Iris pigment epithelial cell (primary cell): ENCODE results near the gene GMPPA.

ENCODE experiments used
- DNase-seq: peaks from one replicate; pipeline ENCODE4 v3.0.0-alpha.2; 2011; ENCODE audit warnings: low read depth

GMPPA gene

GRCh38 chr2:219498280-219499057 lies at the start of gene GMPPA:
GMPPA (plus strand) TSS chr2:219498891; CDS start chr2:219499976, 1,085 bp downstream.
- peak; percentile 99 for DNase-seq

- no peak for DNase-seq
These were observed 49.1 kb upstream of the GMPPA start for GRCh38 chr2:219449609-219450008.

- DNase-seq: no peak
These were observed 46.9 kb upstream of the GMPPA start for GRCh38 chr2:219451661-219452360.

- DNase-seq: peak; percentile 90
These were observed 46.1 kb upstream of the GMPPA start for GRCh38 chr2:219452361-219453317.

- peak; percentile 76 for DNase-seq
These were observed 44.8 kb upstream of the GMPPA start for GRCh38 chr2:219453671-219454590.

- DNase-seq: no peak
These were observed 43.1 kb upstream of the GMPPA start for GRCh38 chr2:219455581-219455980.

- DNase-seq: no peak
These were observed 40.8 kb upstream of the GMPPA start for GRCh38 chr2:219457784-219458369.

- DNase-seq: no peak
These were observed 39.7 kb upstream of the GMPPA start for GRCh38 chr2:219458996-219459395.

GRCh38 chr2:219459460-219460311 lies 39.0 kb upstream of the GMPPA start:
- DNase-seq: peak; percentile 47

GRCh38 chr2:219460424-219460926 lies 38.2 kb upstream of the GMPPA start:
- peak; percentile 39 for DNase-seq

GRCh38 chr2:219461047-219461514 lies 37.6 kb upstream of the GMPPA start:
- no peak for DNase-seq

GRCh38 chr2:219461669-219462068 lies 37.0 kb upstream of the GMPPA start:
- no peak for DNase-seq

- no peak for DNase-seq
These were observed 36.3 kb upstream of the GMPPA start for GRCh38 chr2:219462349-219462748.

GRCh38 chr2:219464286-219465032 lies 34.2 kb upstream of the GMPPA start:
- DNase-seq: no peak

- DNase-seq: no peak
These were observed 32.8 kb upstream of the GMPPA start for GRCh38 chr2:219465659-219466561.

GRCh38 chr2:219466816-219467735 lies 31.6 kb upstream of the GMPPA start:
- DNase-seq: no peak

GRCh38 chr2:219467736-219468075 lies 31.0 kb upstream of the GMPPA start:
- DNase-seq: no peak
